ENCODE data around the gene SMIM17. TPM values are rescaled to one million over a fixed set of nuclear protein-coding genes. Genes with fewer than 3 reads are reported as not detected.

Gene SMIM17
- total RNA-seq, 6 donors from 2014 or later: 0.29 to 0.30 TPM; not detected in 4

DNA sequence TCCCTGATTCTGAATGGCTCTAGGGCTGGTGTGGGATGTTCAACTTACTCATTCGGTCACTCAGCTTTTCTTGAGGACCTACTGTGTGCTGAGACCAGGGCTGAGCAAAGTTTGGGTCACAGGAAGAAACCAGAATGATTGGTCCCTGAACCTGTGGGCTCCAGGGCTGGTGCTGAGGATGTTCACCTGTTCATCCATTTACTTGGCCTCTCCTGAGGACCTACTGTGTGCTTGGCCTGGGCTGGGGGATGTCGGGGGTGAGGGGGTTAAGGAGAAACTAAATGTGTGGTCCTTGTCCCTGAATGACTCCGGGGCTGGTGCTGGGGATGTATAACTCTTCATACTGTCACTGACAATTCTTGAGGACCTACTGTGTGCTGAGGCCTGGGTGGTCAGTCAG lies 18.3 kb downstream of the SMIM17 start:
- no peak for ATAC-seq (ENCODE audit: low FRiP score in 2 of 2)

GRCh38 chr19:56663931-56664500 lies 21.1 kb downstream of the SMIM17 start:
- WGBS, 2 donors: 93 to 94% methylated on average over 57 to 60 of the region's 60 CpGs
- no peaks in the 10 kb centered on the region for H3K4me1 ChIP-seq
- H3K9me3 ChIP-seq: peaks cover 0 to 26% (median 16%) of the 10 kb centered on the region in 4 donors
- no peak for TF ChIP-seq CTCF (IDR thresholded peaks at IDR 0.05)
- no peak for TF ChIP-seq POLR2AphosphoS5 (IDR thresholded peaks at IDR 0.05)
- no peak for TF ChIP-seq POLR2A (IDR thresholded peaks at IDR 0.05)
- no peak for TF ChIP-seq EP300 (IDR thresholded peaks at IDR 0.05)
- H3K4me3 ChIP-seq: no peak overlapping the region
- peak in 1 of 2 donors; percentile 80 for DNase-seq
- no peaks in the 10 kb centered on the region for H3K27me3 ChIP-seq
- H3K36me3 ChIP-seq: peaks cover 0 to 26% (median 17%) of the 10 kb centered on the region in 4 donors
- peak in 1 of 2 donors; percentile 5 for ATAC-seq (ENCODE audit: low FRiP score in 2 of 2)
- no peak overlapping the region for H3K27ac ChIP-seq

More for the DNA sequence above, 18.3 kb downstream of the SMIM17 start:
- no peak overlapping the region for H3K27ac ChIP-seq
- DNase-seq: no peak
- no peaks in the 10 kb centered on the region for H3K27me3 ChIP-seq
- no peak overlapping the region for H3K4me3 ChIP-seq
- TF ChIP-seq EP300 (IDR thresholded peaks at IDR 0.05): no peak
- no peak for TF ChIP-seq POLR2AphosphoS5 (IDR thresholded peaks at IDR 0.05)
- TF ChIP-seq POLR2A (IDR thresholded peaks at IDR 0.05): no peak
- no peak for TF ChIP-seq CTCF (IDR thresholded peaks at IDR 0.05)
- 87 to 97% methylated on average over 3 of the region's 3 CpGs for WGBS, 2 donors
- H3K36me3 ChIP-seq: peaks cover 0 to 26% (median 17%) of the 10 kb centered on the region in 4 donors
- H3K4me1 ChIP-seq: no peaks in the 10 kb centered on the region
- H3K9me3 ChIP-seq: peaks cover 0 to 26% (median 16%) of the 10 kb centered on the region in 4 donors

- TF ChIP-seq CTCF (IDR thresholded peaks at IDR 0.05) (no peak), POLR2AphosphoS5 (IDR thresholded peaks at IDR 0.05) (no peak), POLR2A (IDR thresholded peaks at IDR 0.05) (no peak), EP300 (IDR thresholded peaks at IDR 0.05) (no peak)
- Histone ChIP-seq H3K36me3 (peaks cover 0 to 26% (median 17%) of the 10 kb centered on the region in 4 donors), H3K4me1 (no peaks in the 10 kb centered on the region), H3K27me3 (no peaks in the 10 kb centered on the region), H3K9me3 (peaks cover 0 to 26% (median 16%) of the 10 kb centered on the region in 4 donors), H3K4me3 (no peak overlapping the region), H3K27ac (no peak overlapping the region)
- ATAC-seq (ENCODE audit: low FRiP score in 2 of 2) (no peak), DNase-seq (peak in 1 of 2 donors; percentile 76)
- 88 to 94% methylated on average over 21 to 43 of the region's 43 CpGs for WGBS, 2 donors
These were observed 21.6 kb downstream of the SMIM17 start for GRCh38 chr19:56664511-56664910.

DNA sequence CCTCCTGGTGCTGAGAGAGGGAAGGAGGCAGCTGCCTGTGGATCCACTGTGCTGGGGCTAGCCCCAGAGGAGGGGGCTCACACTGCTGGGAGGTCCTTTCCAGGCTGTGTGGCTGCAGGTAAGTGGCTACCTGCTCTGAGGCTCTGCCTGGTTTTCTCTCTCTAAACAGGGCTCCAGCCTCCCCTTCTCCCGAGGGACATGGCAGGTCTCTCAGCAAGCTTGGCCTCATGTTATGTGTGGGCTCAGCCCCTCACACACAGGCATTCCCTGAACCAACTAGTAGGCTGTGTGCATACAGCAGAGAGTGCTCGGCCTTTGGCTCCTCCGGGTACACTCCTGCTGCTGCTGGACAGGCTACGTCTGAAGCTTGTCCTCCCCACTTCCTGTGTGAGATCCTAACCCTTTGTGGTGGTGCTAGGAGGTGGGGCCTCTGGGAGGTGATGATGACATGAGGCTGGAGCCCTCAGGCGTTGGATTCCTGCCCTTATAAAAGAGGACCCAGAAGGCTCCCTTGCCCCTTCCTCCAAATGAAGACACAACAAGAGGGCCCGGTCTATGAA lies 24.4 kb downstream of the SMIM17 start:
- TF ChIP-seq EP300 (IDR thresholded peaks at IDR 0.05): no peak
- no peak for TF ChIP-seq POLR2AphosphoS5 (IDR thresholded peaks at IDR 0.05)
- no peak for TF ChIP-seq CTCF (IDR thresholded peaks at IDR 0.05)
- no peak for TF ChIP-seq POLR2A (IDR thresholded peaks at IDR 0.05)
- 70% methylated on average over 6 of the region's 6 CpGs for WGBS, 2 donors
- peaks cover 12 to 21% (median 17%) of the 10 kb centered on the region in 4 donors for H3K4me1 ChIP-seq
- no peak overlapping the region for H3K27ac ChIP-seq
- ATAC-seq (ENCODE audit: low FRiP score in 2 of 2) (no peak), DNase-seq (no peak)
- H3K4me3 ChIP-seq: no peak overlapping the region
- no peaks in the 10 kb centered on the region for H3K27me3 ChIP-seq
- H3K9me3 ChIP-seq: peaks cover 0 to 16% (median 9%) of the 10 kb centered on the region in 4 donors
- H3K36me3 ChIP-seq: peaks cover 0 to 26% (median 16%) of the 10 kb centered on the region in 4 donors

Data from upper lobe of left lung (tissue), 6 donors.